HL-60 (cell line): Measurements from ENCODE around the gene RABGAP1L.

ENCODE experiments used
- DNase-seq, 2 experiments: peaks; one replicate each; pipeline ENCODE4 v3.0.0-alpha.2; 2010 to 2020; ENCODE audit warnings: low read depth in 1 of 2, low spot score in 1 of 2
- H3K27ac ChIP-seq: fragments of 250-450 bp; sonication (Bioruptor Pico); replicated peaks from 2 replicates; pipeline ENCODE4 v1.5.1; 2020; ENCODE audit warnings: mild to moderate bottlenecking, moderate library complexity
- H3K27me3 ChIP-seq: fragments of 250-450 bp; sonication (Bioruptor Pico); 2 replicates; pipeline ENCODE4 v1.5.1; 2021; ENCODE audit warnings: mild to moderate bottlenecking, moderate library complexity; ENCODE audit not compliant: insufficient read depth, poor library complexity, severe bottlenecking
- H3K4me3 ChIP-seq: replicated peaks from 2 replicates; pipeline ENCODE4 v1.5.1; 2011; ENCODE audit warnings: mild to moderate bottlenecking, control low read depth, low read length; ENCODE audit not compliant: insufficient read depth
- GABPA ChIP-seq: IDR thresholded peaks from 2 replicates; pipeline ENCODE4 v1.6.1; 2012; ENCODE audit warnings: low read depth
- POLR2AphosphoS5 ChIP-seq: IDR thresholded peaks from 2 replicates; pipeline ENCODE4 v1.6.1; 2012; ENCODE audit warnings: low read depth
- SPI1 ChIP-seq: IDR thresholded peaks from 2 replicates; pipeline ENCODE4 v1.6.1; 2012; ENCODE audit warnings: low read depth, mild to moderate bottlenecking, borderline replicate concordance
- TF ChIP-seq, protein P1 (sequence below): IDR thresholded peaks from 2 replicates; pipeline ENCODE4 v1.6.1; 2012; ENCODE audit warnings: low read depth; ENCODE audit not compliant: insufficient replicate concordance
- TF ChIP-seq, protein P2 (sequence below): IDR thresholded peaks from one replicate; pipeline ENCODE4 v1.5.1; 2011; ENCODE audit warnings: low read length, control low read depth, inconsistent platforms; ENCODE audit not compliant: insufficient read depth

Gene RABGAP1L

DNA sequence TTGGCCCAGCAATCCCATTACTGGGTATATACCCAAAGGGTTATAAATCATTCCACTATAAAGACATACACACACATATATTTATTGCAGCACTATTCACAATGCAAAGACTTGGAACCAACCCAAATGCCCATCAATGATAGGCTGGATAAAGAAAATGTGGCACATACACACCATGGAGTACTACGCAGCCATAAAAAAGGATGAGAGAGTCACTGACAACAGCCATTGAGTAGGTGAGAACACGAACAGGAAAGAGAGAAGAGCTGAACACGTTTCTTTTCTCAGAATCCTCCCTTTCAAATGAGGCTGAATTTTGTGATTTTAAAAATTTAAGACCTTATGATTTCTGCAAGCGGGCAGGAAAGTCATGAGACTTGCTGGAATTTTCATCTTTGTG lies 10.1 kb upstream of the RABGAP1L start:
- TF ChIP-seq, protein P1, sequence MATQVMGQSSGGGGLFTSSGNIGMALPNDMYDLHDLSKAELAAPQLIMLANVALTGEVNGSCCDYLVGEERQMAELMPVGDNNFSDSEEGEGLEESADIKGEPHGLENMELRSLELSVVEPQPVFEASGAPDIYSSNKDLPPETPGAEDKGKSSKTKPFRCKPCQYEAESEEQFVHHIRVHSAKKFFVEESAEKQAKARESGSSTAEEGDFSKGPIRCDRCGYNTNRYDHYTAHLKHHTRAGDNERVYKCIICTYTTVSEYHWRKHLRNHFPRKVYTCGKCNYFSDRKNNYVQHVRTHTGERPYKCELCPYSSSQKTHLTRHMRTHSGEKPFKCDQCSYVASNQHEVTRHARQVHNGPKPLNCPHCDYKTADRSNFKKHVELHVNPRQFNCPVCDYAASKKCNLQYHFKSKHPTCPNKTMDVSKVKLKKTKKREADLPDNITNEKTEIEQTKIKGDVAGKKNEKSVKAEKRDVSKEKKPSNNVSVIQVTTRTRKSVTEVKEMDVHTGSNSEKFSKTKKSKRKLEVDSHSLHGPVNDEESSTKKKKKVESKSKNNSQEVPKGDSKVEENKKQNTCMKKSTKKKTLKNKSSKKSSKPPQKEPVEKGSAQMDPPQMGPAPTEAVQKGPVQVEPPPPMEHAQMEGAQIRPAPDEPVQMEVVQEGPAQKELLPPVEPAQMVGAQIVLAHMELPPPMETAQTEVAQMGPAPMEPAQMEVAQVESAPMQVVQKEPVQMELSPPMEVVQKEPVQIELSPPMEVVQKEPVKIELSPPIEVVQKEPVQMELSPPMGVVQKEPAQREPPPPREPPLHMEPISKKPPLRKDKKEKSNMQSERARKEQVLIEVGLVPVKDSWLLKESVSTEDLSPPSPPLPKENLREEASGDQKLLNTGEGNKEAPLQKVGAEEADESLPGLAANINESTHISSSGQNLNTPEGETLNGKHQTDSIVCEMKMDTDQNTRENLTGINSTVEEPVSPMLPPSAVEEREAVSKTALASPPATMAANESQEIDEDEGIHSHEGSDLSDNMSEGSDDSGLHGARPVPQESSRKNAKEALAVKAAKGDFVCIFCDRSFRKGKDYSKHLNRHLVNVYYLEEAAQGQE = no peak
- TF ChIP-seq GABPA = no peak
- TF ChIP-seq, protein P2, sequence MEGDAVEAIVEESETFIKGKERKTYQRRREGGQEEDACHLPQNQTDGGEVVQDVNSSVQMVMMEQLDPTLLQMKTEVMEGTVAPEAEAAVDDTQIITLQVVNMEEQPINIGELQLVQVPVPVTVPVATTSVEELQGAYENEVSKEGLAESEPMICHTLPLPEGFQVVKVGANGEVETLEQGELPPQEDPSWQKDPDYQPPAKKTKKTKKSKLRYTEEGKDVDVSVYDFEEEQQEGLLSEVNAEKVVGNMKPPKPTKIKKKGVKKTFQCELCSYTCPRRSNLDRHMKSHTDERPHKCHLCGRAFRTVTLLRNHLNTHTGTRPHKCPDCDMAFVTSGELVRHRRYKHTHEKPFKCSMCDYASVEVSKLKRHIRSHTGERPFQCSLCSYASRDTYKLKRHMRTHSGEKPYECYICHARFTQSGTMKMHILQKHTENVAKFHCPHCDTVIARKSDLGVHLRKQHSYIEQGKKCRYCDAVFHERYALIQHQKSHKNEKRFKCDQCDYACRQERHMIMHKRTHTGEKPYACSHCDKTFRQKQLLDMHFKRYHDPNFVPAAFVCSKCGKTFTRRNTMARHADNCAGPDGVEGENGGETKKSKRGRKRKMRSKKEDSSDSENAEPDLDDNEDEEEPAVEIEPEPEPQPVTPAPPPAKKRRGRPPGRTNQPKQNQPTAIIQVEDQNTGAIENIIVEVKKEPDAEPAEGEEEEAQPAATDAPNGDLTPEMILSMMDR = no peak
- no peak for TF ChIP-seq POLR2AphosphoS5
- TF ChIP-seq SPI1 = no peak
- DNase-seq = no peak
- Histone ChIP-seq H3K27me3 (no peaks in the 10 kb centered on the region), H3K4me3 (no peak overlapping the region), H3K27ac (no peak overlapping the region)

DNA sequence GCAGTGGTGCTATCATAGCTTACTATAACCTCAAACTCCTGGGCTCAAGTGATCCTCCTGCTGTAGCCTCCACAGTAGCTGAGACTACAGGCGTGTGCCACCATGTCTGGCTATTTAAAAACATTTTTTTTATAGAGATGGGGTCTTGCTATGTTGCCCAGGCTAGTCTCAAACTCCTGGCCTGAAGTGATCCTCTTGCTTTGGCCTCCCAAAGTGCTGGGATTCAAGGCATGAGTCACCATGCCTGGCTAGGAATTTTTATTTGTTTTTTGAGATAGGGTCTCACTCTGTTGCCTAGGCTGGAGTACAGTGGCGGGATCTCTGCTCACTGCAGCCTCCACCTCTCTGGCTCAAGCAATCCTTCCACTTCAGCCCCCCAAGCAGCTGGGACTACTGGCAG lies 8.8 kb upstream of the RABGAP1L start:
- Histone ChIP-seq H3K27ac (no peak overlapping the region), H3K4me3 (no peak overlapping the region), H3K27me3 (no peaks in the 10 kb centered on the region)
- TF ChIP-seq SPI1 = no peak
- no peak for DNase-seq

DNA sequence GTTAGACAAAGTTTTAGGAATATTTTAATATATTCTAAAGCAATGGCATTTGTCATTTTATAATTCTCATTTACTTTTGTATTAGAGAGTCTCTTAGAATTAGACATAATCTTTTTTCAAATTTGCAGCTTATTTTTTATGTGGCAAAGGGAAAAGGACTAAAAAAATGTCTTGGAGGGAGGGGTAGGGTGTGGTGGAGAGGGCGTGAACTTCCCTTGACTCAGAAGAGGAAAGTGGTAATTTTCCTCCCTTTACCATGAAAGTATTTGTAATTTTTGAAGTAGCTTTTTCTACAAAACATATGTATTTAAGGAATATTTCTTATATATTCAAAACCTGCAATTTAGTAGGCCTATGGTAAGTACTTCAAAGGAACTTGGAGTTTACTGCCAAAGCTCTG lies 6.9 kb upstream of the RABGAP1L start:
- no peak overlapping the region for H3K27ac ChIP-seq
- TF ChIP-seq SPI1 (no peak), POLR2AphosphoS5 (no peak), GABPA (no peak)
- TF ChIP-seq, protein P1 = no peak
- TF ChIP-seq, protein P2 = no peak
- no peaks in the 10 kb centered on the region for H3K27me3 ChIP-seq
- no peak for DNase-seq
- no peak overlapping the region for H3K4me3 ChIP-seq

DNA sequence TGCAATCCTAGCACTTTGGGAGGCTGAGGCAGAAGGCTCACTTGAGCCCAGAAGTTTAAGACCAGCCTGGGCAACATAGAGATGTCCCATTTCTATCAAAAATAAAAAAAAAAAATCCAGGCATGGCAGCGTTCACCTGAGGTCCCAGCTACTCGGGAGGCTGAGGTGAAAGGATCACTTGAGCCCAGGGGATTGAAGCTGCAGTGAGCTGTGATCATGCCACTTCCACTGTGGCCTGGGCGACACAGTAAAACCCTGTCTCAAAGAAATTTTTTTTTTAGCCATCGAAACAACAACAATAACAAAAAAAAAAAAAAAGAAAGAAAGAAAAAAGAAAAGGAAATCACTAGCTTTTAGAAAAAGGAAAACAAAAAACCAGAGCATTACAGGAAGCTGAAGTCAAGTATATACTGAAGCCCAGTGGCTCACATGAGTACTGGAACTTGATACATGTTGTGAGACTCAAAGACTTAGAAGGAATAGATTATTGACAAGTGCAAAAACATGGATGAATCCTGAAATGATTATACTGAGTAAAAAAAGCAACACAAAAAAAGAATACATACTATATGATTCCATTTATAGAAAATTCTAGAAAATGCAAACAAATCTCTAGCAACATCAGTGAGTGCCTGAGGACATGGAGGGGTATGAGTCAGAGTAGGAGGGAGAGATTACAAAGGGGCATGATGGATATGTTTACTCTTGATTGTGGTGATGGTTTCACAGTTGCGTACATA lies 6.1 kb upstream of the RABGAP1L start:
- TF ChIP-seq, protein P1 = no peak
- TF ChIP-seq, protein P2 = no peak
- TF ChIP-seq SPI1 (no peak), GABPA (no peak), POLR2AphosphoS5 (no peak)
- no peak overlapping the region for H3K4me3 ChIP-seq
- DNase-seq = no peak
- no peaks in the 10 kb centered on the region for H3K27me3 ChIP-seq
- no peak overlapping the region for H3K27ac ChIP-seq
